Nephron progenitor cell (in vitro differentiated cells): Measurements from ENCODE around the gene PRKG1.

Experiments used
- DNase-seq: peaks from one replicate; pipeline ENCODE4 v3.0.0; 2021
- H3K27ac Mint-ChIP-seq: 2 replicates; pipeline ENCODE4 v1.8.0; 2021; ENCODE audit warnings: mild to moderate bottlenecking, moderate library complexity, mixed read lengths
- H3K27me3 Mint-ChIP-seq: 2 replicates; pipeline ENCODE4 v1.8.0; 2021; ENCODE audit warnings: mild to moderate bottlenecking, low read depth, mixed read lengths; ENCODE audit not compliant: poor library complexity
- H3K36me3 Mint-ChIP-seq: 2 replicates; pipeline ENCODE4 v1.8.0; 2021; ENCODE audit warnings: low read depth, mixed read lengths
- H3K4me1 Mint-ChIP-seq: 2 replicates; pipeline ENCODE4 v1.8.0; 2021; ENCODE audit warnings: mixed read lengths
- H3K4me3 Mint-ChIP-seq: 2 replicates; pipeline ENCODE4 v1.8.0; 2021; ENCODE audit warnings: mild to moderate bottlenecking, moderate library complexity, mixed read lengths
- H3K9me3 Mint-ChIP-seq: 2 replicates; pipeline ENCODE4 v1.8.0; 2021; ENCODE audit warnings: mild to moderate bottlenecking, moderate library complexity, mixed read lengths
- TF ChIP-seq, protein P1 (sequence below): fragments of 200-600 bp; sonication (generic); IDR thresholded peaks from 2 replicates; pipeline ENCODE4 v1.5.0; 2021; ENCODE audit warnings: antibody characterized with exemption

Gene PRKG1

DNA sequence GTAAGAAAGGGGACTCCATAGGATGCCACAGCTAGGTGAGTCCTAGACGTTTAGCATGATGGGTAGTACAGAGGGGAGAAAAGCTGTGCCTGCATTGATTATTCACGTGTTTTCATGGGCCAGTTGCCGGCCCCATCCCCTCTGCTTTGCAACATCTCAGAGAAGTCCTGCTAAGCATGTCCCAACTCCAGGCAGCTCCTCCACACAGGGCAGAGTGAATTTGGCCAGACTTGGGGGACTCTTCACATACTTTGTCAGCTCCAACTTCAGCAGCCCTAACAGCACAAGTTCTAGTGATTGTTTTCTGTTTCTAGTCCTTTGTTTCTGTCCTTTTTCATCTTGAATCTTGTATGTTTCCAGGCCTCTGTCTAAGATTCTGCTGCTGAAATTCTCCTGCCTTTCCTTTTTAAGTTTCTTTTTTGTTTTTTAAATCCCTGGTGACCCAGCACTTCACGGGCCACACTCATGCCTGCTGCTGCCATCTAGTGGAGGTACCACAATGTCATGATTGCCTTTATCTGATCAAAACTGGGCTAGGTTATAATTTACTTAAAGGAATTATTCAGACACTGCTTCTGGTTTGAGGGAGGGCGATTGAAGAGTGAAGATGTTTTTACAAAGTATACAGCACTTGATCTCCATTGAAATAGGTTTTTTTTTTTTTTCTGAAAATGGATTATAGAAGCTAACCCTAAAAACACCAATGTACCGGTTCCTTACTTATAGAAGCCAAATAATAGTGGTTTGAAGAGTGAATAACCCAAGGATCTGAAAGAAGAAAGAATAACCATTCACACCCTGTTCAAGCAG, 348.2 kb downstream of the PRKG1 start:
- DNase-seq: peak; percentile 54
- TF ChIP-seq, protein P1, sequence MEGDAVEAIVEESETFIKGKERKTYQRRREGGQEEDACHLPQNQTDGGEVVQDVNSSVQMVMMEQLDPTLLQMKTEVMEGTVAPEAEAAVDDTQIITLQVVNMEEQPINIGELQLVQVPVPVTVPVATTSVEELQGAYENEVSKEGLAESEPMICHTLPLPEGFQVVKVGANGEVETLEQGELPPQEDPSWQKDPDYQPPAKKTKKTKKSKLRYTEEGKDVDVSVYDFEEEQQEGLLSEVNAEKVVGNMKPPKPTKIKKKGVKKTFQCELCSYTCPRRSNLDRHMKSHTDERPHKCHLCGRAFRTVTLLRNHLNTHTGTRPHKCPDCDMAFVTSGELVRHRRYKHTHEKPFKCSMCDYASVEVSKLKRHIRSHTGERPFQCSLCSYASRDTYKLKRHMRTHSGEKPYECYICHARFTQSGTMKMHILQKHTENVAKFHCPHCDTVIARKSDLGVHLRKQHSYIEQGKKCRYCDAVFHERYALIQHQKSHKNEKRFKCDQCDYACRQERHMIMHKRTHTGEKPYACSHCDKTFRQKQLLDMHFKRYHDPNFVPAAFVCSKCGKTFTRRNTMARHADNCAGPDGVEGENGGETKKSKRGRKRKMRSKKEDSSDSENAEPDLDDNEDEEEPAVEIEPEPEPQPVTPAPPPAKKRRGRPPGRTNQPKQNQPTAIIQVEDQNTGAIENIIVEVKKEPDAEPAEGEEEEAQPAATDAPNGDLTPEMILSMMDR: peak; percentile 75
- Mint-ChIP-seq H3K27ac (peak overlapping the region; percentile 10), H3K27me3 (no peaks in the 10 kb centered on the region), H3K4me3 (no peak overlapping the region), H3K4me1 (peaks cover 5% of the 10 kb centered on the region), H3K9me3 (no peaks in the 10 kb centered on the region), H3K36me3 (peaks cover 5% of the 10 kb centered on the region)

DNA sequence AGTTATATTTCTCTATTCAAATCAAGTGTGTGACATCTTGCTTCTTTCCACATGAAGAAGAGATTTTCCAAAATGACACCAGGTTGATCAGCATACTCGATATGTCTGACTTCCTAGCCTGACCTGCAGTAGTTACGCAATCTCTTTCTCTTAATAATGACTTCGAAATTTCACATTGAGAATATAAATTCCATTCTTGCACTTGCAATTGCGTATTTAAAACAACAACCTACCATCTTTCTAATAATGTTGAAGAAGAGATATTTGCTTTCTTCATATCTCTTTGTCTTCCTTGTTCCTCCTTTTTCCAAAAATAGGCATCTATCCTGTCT, 348.8 kb downstream of the PRKG1 start:
- Mint-ChIP-seq H3K27me3 (no peaks in the 10 kb centered on the region), H3K4me3 (no peak overlapping the region), H3K36me3 (peaks cover 5% of the 10 kb centered on the region), H3K4me1 (peaks cover 5% of the 10 kb centered on the region), H3K27ac (no peak overlapping the region), H3K9me3 (no peaks in the 10 kb centered on the region)
- TF ChIP-seq, protein P1: no peak
- no peak for DNase-seq

DNA sequence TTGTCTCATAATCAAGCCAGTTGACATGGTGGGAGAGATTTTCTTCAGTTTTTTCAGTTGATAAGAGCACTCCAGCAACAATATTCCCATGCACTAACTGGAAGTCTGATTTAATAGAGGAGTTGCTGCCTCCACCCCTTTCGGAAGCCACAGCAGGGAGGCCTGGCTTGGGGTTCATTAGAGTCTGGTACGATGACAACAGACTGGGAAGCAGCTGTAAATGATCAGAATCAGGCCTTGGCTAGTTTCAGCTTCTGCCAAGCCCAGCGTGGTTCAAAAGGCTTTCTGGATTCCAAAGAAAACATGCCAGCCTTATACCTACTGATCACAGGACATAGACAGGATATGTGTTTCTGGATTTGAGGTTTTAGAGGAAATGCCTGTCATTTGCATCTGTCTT, 351.1 kb downstream of the PRKG1 start:
- Mint-ChIP-seq H3K4me1 (peaks cover 5% of the 10 kb centered on the region), H3K4me3 (no peak overlapping the region), H3K27me3 (no peaks in the 10 kb centered on the region), H3K9me3 (no peaks in the 10 kb centered on the region), H3K27ac (no peak overlapping the region), H3K36me3 (no peaks in the 10 kb centered on the region)
- DNase-seq: no peak
- TF ChIP-seq, protein P1: no peak

DNA sequence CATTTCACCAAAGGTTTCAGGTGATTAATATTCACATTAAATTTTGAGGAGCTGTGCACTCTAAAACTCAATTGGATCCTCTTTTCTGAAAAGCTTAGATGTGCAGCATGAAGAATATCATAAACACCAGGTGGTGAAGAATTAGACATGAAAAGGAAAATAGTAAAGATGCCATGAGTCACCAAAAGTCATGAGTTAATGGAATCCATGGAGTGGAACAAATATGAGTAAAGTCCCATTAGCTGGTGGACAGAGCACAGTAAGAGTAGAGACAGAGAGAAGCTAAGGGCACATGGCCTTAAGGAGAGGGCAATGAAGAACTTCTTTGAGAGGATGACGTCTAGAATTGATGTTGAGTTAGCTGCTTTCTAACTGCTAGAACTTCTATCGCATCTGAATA, 353.5 kb downstream of the PRKG1 start:
- H3K9me3 Mint-ChIP-seq: no peaks in the 10 kb centered on the region
- no peaks in the 10 kb centered on the region for H3K27me3 Mint-ChIP-seq
- TF ChIP-seq, protein P1: no peak

DNA sequence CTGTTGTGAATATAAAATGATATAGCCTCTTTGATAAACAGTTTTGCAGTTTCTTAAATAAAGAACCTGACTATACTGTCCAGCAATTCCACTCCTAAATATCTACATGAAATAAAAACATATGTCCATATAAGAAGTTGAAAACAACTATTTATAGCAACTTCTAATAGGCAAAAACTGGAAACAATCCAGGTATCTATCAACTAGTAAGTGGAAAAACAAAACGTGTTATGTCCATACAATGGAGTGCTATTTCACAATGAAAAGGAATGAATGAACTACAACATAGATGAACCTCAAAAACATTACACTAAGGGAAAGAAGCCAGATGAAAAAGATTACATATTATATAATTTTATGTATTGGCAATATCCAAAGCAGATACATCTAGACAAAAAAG, 356.2 kb downstream of the PRKG1 start:
- H3K4me3 Mint-ChIP-seq: no peak overlapping the region
- no peak overlapping the region for H3K27ac Mint-ChIP-seq
- H3K27me3 Mint-ChIP-seq: no peaks in the 10 kb centered on the region
- H3K36me3 Mint-ChIP-seq: no peaks in the 10 kb centered on the region
- no peaks in the 10 kb centered on the region for H3K4me1 Mint-ChIP-seq
- no peaks in the 10 kb centered on the region for H3K9me3 Mint-ChIP-seq
- DNase-seq: no peak
- TF ChIP-seq, protein P1: no peak

More for the DNA sequence above, 353.5 kb downstream of the PRKG1 start:
- H3K36me3 Mint-ChIP-seq: no peaks in the 10 kb centered on the region
- H3K4me3 Mint-ChIP-seq: no peak overlapping the region
- no peak overlapping the region for H3K27ac Mint-ChIP-seq
- no peak for DNase-seq
- H3K4me1 Mint-ChIP-seq: peaks cover under 1% of the 10 kb centered on the region

DNA sequence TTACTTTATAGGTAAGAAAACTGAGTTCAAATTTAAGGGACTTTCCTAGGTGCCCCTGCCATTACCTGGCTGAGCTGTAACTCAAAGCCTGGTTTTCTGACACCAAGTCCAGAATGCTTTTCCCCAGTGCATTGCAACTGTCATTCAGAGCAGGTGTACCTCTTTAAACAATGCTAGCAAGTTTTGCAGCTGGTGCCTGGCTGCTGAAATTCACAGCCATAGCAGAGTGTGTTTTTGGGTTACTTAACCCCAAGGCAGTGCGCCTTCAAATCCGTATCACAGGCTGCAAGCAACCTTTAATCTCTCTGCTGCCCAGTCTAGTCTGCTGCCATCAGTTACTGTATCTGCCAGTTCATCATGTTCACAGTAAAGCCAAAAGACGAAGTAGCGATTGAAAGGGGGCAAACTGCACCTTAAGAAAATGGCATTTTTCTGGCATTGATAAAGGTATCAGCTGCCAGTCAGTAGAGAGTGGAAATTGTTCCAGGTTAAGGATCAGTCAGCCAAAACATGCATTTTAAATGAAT, 359.7 kb downstream of the PRKG1 start:
- no peaks in the 10 kb centered on the region for H3K36me3 Mint-ChIP-seq
- no peak overlapping the region for H3K27ac Mint-ChIP-seq
- H3K4me1 Mint-ChIP-seq: peaks cover 12% of the 10 kb centered on the region
- H3K4me3 Mint-ChIP-seq: no peak overlapping the region
- TF ChIP-seq, protein P1: no peak
- no peak for DNase-seq
- H3K27me3 Mint-ChIP-seq: no peaks in the 10 kb centered on the region
- no peaks in the 10 kb centered on the region for H3K9me3 Mint-ChIP-seq
